IMR-90 (cell line): ENCODE measurements around the gene CRYGN.

Experiments
- CTCF ChIP-seq: conservative IDR thresholded peaks from 2 replicates; pipeline ENCODE4 v1.5.1; 2012; ENCODE audit warnings: mild to moderate bottlenecking, low read depth, low read length, improper control_type of control experiment
- RAD21 ChIP-seq: IDR thresholded peaks from 2 replicates; pipeline ENCODE4 v1.6.1; 2012; ENCODE audit warnings: low read length, improper control_type of control experiment
- SMC3 ChIP-seq: fragments of 150-350 bp; IDR thresholded peaks from 2 replicates; pipeline ENCODE4 v1.6.1; 2016; ENCODE audit warnings: low read depth, mild to moderate bottlenecking, antibody characterized with exemption, low read length, moderate library complexity

- TF ChIP-seq SMC3 (no peak), CTCF (no peak), RAD21 (no peak)
These were observed 24.4 kb downstream of the CRYGN start for GRCh38 chr7:151415375-151416105.
